ENCODE data around the gene CDPF1. TPM values are rescaled to one million over a fixed set of nuclear protein-coding genes. Genes with fewer than 3 reads are reported as not detected.
A peak's percentile ranks its signal among the peaks of the same experiment; 100 is the strongest.

The CDPF1 gene
- total and polyA plus RNA-seq, 2 donors (not counting 1 experiment from before 2014, with no cell fraction given): 9.8 to 15.4 TPM

DNA sequence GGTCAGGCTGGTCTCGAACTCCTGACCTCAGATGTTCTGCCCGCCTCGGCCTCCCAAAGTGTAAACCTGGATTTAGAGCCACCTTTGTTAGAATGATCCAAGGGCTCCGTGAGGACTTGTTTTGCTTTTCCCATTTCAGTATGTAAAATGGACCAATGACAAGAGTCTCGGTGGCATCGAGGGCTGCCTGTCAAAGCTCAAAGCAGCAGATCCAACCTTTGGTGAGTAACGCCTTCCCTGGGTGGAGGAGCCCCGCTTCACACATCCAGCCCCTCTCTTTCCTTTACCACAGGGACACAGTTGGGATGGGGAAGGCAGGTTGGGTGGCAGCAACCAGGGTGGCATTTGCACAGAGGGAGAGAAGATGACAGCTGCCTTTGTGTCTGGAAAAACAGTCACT, 22.1 kb upstream of the CDPF1 start:
- CTCF ChIA-PET: no interaction called here
- H3K4me3 Mint-ChIP-seq: no peak overlapping the region
- Histone ChIP-seq H3K27ac (ENCODE audit: low read length in 2 of 2) (no peak overlapping the region), H3K27me3 (replicated peaks in 1 of 4; ENCODE audit: control extremely low read depth in 1 of 4, control insufficient read depth in 3 of 4, insufficient read depth in 4 of 4, low read length in 3 of 4) (no peaks in the 10 kb centered on the region), H3K9ac (ENCODE audit: low read length) (no peak overlapping the region), H3K4me3 (ENCODE audit: control extremely low read depth in 1 of 5, extremely low read depth in 1 of 5, insufficient read depth in 1 of 5, low read depth in 2 of 5, low read length in 4 of 5) (no peak overlapping the region), H2AFZ (ENCODE audit: insufficient read depth, low read depth, low read length, poor library complexity, severe bottlenecking) (no peak overlapping the region), H3K4me2 (replicated peaks; ENCODE audit: low read depth, low read length, poor library complexity, severe bottlenecking) (no peak overlapping the region), H4K20me1 (ENCODE audit: control insufficient read depth, insufficient read depth, low read length, poor library complexity, severe bottlenecking) (no peaks in the 10 kb centered on the region), H3K9me3 (ENCODE audit: control extremely low read depth in 1 of 3, control insufficient read depth in 2 of 3, insufficient read depth in 1 of 3, low read length in 2 of 3) (no peaks in the 10 kb centered on the region), H3K79me2 (ENCODE audit: control insufficient read depth, insufficient read depth, low read length) (no peaks in the 10 kb centered on the region), H3K4me1 (ENCODE audit: control insufficient read depth in 2 of 2, insufficient read depth in 2 of 2, low read length in 2 of 2) (peaks cover 4 to 8% of the 10 kb centered on the region in 2 donors), H3K36me3 (replicated peaks in 1 of 2; ENCODE audit: control extremely low read depth in 1 of 2, control insufficient read depth in 1 of 2, extremely low read depth in 1 of 2, insufficient read depth in 2 of 2, low read length in 1 of 2) (peaks cover 0 to 15% of the 10 kb centered on the region in 2 experiments)
- TF ChIP-seq EZH2 (IDR thresholded peaks at IDR 0.05; ENCODE audit: borderline replicate concordance, insufficient read depth, low read depth, low read length, poor library complexity, severe bottlenecking): no peak
- TF ChIP-seq, protein P1, sequence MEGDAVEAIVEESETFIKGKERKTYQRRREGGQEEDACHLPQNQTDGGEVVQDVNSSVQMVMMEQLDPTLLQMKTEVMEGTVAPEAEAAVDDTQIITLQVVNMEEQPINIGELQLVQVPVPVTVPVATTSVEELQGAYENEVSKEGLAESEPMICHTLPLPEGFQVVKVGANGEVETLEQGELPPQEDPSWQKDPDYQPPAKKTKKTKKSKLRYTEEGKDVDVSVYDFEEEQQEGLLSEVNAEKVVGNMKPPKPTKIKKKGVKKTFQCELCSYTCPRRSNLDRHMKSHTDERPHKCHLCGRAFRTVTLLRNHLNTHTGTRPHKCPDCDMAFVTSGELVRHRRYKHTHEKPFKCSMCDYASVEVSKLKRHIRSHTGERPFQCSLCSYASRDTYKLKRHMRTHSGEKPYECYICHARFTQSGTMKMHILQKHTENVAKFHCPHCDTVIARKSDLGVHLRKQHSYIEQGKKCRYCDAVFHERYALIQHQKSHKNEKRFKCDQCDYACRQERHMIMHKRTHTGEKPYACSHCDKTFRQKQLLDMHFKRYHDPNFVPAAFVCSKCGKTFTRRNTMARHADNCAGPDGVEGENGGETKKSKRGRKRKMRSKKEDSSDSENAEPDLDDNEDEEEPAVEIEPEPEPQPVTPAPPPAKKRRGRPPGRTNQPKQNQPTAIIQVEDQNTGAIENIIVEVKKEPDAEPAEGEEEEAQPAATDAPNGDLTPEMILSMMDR (IDR thresholded peaks at IDR 0.05): no peak
- ATAC-seq (ENCODE audit: low read depth) (no peak), DNase-seq (no peak)
- intact Hi-C loops (cut with micrococcal nuclease): no loop called here
- no peak overlapping the region for H3K27ac Mint-ChIP-seq
- peaks cover 8% of the 10 kb centered on the region for H3K4me1 Mint-ChIP-seq
- POLR2A ChIA-PET: no interaction called here
- 91% methylated on average over 5 of the region's 8 CpGs for WGBS (ENCODE audit: insufficient coverage)
- no peaks in the 10 kb centered on the region for H3K9me3 Mint-ChIP-seq (ENCODE audit: insufficient read depth)
- H3K27me3 Mint-ChIP-seq: no peaks in the 10 kb centered on the region

DNA sequence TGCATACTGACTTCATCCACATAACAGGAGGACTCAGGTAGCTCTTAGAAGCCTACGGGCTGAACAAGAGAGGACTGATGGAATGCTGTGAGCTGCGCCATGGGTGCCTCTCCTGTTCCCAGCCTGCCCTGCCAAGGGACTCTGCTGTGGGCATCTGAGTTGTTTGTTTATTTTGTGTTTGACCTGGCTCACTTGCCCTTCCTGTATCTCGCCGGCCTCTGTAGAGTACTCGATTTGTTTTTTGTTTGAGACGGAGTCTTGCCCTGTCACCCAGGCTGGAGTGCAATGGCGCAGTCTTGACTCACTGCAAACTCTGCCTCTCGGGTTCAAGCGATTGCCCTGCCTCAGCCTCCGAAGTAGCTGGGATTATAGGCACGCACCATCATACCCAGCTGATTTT, 19.5 kb upstream of the CDPF1 start:
- Mint-ChIP-seq H3K4me3 (peak overlapping the region; percentile 77), H3K27me3 (peaks cover 13% of the 10 kb centered on the region), H3K4me1 (peaks cover 10% of the 10 kb centered on the region), H3K27ac (no peak overlapping the region), H3K9me3 (ENCODE audit: insufficient read depth) (no peaks in the 10 kb centered on the region)
- no peak overlapping the region for H3K4me2 ChIP-seq (replicated peaks; ENCODE audit: low read depth, low read length, poor library complexity, severe bottlenecking)
- H3K4me3 ChIP-seq (ENCODE audit: control extremely low read depth in 1 of 5, extremely low read depth in 1 of 5, insufficient read depth in 1 of 5, low read depth in 2 of 5, low read length in 4 of 5): no peak overlapping the region
- H3K79me2 ChIP-seq (ENCODE audit: control insufficient read depth, insufficient read depth, low read length): no peaks in the 10 kb centered on the region
- POLR2A ChIA-PET: no interaction called here
- H3K9ac ChIP-seq (ENCODE audit: low read length): no peak overlapping the region
- H3K9me3 ChIP-seq (ENCODE audit: control extremely low read depth in 1 of 3, control insufficient read depth in 2 of 3, insufficient read depth in 1 of 3, low read length in 2 of 3): peaks cover 0 to 7% (median 0%) of the 10 kb centered on the region in 3 donors
- H2AFZ ChIP-seq (ENCODE audit: insufficient read depth, low read depth, low read length, poor library complexity, severe bottlenecking): no peak overlapping the region
- H3K36me3 ChIP-seq (replicated peaks in 1 of 2; ENCODE audit: control extremely low read depth in 1 of 2, control insufficient read depth in 1 of 2, extremely low read depth in 1 of 2, insufficient read depth in 2 of 2, low read length in 1 of 2): peaks cover 0 to 3% of the 10 kb centered on the region in 2 experiments
- TF ChIP-seq EZH2 (IDR thresholded peaks at IDR 0.05; ENCODE audit: borderline replicate concordance, insufficient read depth, low read depth, low read length, poor library complexity, severe bottlenecking): no peak
- TF ChIP-seq, protein P1 (IDR thresholded peaks at IDR 0.05): no peak
- DNase-seq (no peak), ATAC-seq (ENCODE audit: low read depth) (no peak)
- no peak overlapping the region for H3K27ac ChIP-seq (ENCODE audit: low read length in 2 of 2)
- CTCF ChIA-PET: interaction anchor here (0.5 to 1.2 kb wide), 3 partner anchors 27 to 263 kb away, joined by 3 to 5 read pairs (median 4); no protein-coding TSS in a partner anchor
- no peaks in the 10 kb centered on the region for H4K20me1 ChIP-seq (ENCODE audit: control insufficient read depth, insufficient read depth, low read length, poor library complexity, severe bottlenecking)
- peaks cover 0 to 8% (median 4%) of the 10 kb centered on the region in 4 experiments for H3K27me3 ChIP-seq (replicated peaks in 1 of 4; ENCODE audit: control extremely low read depth in 1 of 4, control insufficient read depth in 3 of 4, insufficient read depth in 4 of 4, low read length in 3 of 4)
- WGBS (ENCODE audit: insufficient coverage): 99% methylated on average over 10 of the region's 11 CpGs
- H3K4me1 ChIP-seq (ENCODE audit: control insufficient read depth in 2 of 2, insufficient read depth in 2 of 2, low read length in 2 of 2): peaks cover 4 to 8% of the 10 kb centered on the region in 2 donors
- intact Hi-C loops (cut with micrococcal nuclease): no loop called here
